ENCODE data around the gene ECHDC1.

GRCh38 chr6:127288705-127289104 lies 54.7 kb downstream of the ECHDC1 start:
- TF ChIP-seq SNAI2 (CRISPR knock-in tag; IDR thresholded peaks at IDR 0.05) (no peak), PATZ1 (CRISPR knock-in tag; IDR thresholded peaks at IDR 0.05; ENCODE audit: borderline replicate concordance) (no peak), ZFP30 (CRISPR knock-in tag; IDR thresholded peaks at IDR 0.05) (no peak), CSRNP3 (CRISPR knock-in tag; IDR thresholded peaks at IDR 0.05) (no peak), TOX (CRISPR knock-in tag; IDR thresholded peaks at IDR 0.05; ENCODE audit: borderline replicate concordance) (no peak), ESRRG (CRISPR knock-in tag; IDR thresholded peaks at IDR 0.05) (no peak), ISL1 (CRISPR knock-in tag; IDR thresholded peaks at IDR 0.05) (no peak), RARB (CRISPR knock-in tag; IDR thresholded peaks at IDR 0.05) (no peak), TCF4 (CRISPR knock-in tag; IDR thresholded peaks at IDR 0.05; ENCODE audit: borderline replicate concordance) (no peak), BACH2 (CRISPR knock-in tag; IDR thresholded peaks at IDR 0.05; ENCODE audit: borderline replicate concordance) (no peak), CREB5 (CRISPR knock-in tag; IDR thresholded peaks at IDR 0.05; ENCODE audit: low read depth) (no peak), ZFP3 (CRISPR knock-in tag; IDR thresholded peaks at IDR 0.05) (no peak), ZNF8 (CRISPR knock-in tag; IDR thresholded peaks at IDR 0.05) (no peak)

All from SK-N-SH treated with all-trans-retinoic acid at 6 μM for 48 hours (cell line).